NOMO-1 treated with DMSO at 0.1 percent for 48 hours (cell line): ENCODE measurements around the gene KDM1A.
A peak's percentile ranks its signal among the peaks of the same experiment; 100 is the strongest.

ENCODE experiments used
- DNase-seq: peaks from one replicate; lab custom pipeline; 2025; ENCODE audit not compliant: unreplicated experiment; lab: John Stamatoyannopoulos, UW

KDM1A gene

DNA sequence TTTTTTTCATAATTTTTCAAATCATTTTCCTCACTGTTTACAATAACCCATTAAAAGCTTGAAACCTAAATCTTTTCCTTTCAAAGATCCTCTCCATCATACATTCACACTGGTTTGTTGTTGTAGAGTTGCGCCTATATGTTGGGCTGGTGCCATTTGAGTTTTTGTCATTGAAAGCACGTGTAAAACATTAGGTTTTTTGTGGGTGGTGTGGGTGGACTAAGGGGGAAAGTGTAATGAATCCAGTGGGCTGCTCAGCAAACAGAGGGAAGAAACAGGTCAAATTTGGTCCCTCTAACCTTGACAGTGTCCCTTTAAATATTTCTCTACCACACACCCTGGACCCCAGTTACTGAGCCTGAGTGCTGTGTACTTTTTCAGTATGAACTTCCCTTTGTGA, 46.8 kb downstream of the KDM1A start:
- DNase-seq = no peak

DNA sequence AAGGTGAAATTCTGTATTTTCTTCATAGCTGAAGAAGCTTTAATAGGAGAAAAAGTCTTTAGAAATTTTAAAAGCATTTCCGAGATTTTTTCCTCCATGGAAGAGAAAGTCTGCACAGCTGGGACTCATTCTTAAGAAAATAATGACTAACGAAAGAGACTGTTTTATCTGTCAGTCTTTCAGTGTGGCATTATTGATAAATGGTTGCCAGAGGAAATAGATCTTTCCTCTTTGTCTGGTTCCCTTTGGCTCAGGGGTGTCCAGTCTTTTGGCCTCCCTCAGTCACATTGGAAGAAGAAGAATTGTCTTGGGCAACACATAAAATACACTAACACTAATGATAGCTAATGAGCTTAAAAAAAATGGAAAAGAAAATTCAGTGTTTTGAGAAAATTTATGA, 49.9 kb downstream of the KDM1A start:
- no peak for DNase-seq

DNA sequence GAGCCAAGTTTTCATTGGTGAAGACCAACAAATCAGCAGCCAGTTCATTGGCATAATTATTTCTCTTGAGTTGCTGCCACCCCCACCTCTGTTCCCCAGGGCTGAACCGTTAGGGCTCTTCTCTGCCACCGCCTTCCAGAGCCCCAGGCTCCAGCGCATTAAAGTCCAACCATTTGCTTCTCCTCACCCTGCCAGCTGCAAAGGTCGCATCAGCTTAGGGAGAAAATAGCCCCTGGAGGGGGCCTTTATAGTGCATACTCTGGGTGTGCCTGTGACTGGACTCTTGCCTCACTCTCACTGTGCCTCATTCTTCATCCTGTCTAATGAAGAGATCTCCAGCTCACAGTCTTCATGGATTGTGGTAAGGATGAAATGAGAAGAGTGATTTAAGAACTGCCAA, 50.4 kb downstream of the KDM1A start:
- DNase-seq = no peak

DNA sequence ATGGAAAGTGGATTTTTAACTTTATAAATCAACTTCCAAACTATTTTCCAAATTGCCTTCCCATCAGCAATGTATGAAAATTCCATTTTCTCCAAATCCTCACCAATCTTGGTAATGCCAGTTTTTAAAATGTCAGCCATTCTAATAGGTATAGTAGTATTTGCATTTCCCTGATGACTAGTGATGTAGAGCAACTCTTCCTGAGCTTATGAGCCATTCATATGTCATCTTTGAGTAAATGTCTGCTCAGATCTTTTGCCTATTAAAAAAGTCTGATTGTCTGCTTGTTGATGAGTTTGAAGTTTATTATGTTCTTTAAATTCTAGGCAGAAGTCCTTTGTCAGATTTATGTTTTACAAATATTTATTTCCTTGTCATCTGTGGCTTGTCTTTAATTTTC, 54.7 kb downstream of the KDM1A start:
- DNase-seq = no peak

DNA sequence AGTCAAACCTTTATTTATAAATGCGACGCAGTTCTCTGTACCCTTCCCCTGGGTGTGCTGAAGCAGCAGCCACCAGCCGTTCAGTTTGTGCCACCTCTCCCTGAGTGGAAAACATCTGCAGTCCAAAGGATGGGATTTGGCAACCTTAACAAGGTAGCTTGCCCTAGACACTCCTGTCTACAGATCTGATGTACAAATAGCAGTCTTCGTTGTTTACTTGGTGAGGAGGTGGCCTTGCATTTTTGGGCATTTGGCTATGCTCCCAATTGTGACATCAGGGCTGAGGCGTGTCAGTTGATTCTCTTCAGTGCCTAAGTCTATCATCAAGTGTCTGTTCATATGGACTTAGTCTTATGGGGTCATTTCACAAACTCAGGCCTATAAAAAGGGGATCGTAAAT, 59.8 kb downstream of the KDM1A start:
- no peak for DNase-seq

DNA sequence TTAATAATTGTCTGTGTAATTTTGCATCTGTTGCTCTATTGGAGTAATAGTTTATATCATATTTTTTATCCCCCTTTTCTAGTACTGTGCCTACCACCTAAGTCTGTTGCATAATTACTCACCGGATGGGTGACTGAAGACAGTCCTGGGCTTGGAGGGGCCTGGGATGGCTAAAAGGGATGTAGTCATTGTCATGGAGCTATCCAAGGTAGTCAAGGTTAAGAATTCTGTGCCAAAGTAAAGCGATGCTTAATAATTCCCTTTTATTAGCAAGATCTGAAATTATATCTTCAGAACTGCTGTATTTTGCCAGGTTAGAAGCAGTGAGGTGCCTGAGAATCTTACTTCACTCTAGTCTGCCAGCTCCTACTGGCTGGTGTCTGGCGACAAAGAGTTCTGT, 61.6 kb downstream of the KDM1A start:
- DNase-seq = no peak

DNA sequence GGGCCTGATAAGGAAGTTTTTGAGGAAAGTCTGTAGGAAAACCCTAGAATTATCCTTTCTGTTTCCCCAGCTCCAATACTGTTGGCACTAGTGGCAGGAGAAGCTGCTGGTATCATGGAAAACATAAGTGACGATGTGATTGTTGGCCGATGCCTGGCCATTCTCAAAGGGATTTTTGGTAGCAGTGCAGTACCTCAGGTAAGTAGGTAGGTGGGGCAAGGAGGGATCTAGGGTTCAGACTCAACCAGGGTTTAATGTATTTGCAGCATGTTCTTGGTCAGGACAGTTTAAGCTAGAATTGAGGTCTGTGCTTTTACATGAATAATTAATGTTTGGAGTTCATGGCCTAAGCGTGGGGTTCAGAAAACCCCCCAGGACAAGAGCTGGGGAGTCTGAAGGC, 62.1 kb downstream of the KDM1A start:
- DNase-seq = no peak

DNA sequence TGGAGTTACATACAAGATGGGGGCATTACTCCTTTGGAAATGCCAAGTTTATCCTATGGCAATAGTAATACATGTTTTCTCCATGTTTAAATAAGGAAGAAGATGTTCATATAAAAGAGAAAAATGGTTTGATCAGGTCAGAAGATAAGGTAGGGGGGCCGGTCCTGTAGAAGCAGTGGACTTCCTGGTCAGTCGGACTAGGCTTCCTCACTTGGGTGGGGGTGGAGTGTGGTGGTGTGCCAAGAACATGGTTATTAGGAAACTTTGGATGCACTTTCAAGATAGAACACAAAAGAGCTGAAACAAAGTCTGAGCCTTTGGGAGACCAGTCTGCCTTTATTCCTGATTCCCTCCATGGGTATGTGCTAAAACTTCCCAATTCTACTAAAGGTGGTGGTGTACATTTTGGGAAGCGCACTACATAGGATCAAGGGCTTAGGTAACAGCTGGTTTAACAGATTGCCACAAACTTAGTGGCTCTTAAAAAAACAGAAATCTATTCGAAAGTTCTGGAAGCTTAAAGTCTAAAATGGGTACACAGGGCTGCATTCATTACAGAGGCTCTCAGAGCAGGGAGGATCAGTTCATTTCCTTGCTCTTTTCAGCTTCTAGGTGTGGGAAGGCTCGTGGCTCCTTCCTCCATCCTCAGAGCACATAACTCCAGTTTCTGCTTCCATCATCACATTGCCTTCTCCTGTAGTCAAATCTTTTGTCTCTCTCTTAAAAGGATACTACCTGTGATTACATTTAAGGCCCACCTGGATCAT, 64.6 kb downstream of the KDM1A start:
- DNase-seq = no peak

DNA sequence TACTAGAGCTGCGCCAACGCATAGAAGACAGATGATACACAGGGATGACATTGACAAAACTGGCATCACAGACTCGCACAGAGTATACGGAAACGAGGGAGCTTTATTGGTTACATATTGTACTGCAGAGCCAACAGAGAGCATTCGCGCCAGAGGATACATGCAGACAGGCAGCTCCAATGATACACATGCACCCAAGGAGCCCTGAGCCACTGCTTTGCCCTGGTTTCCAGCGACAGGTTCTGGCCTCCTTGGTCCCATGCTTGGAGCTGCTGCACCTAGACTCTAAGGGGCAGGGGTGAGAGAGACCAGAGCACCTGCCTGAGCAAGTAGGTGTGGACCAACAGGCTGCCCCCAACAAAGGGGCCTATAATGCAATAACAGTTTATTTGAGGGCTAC, 65.6 kb downstream of the KDM1A start:
- DNase-seq = no peak

DNA sequence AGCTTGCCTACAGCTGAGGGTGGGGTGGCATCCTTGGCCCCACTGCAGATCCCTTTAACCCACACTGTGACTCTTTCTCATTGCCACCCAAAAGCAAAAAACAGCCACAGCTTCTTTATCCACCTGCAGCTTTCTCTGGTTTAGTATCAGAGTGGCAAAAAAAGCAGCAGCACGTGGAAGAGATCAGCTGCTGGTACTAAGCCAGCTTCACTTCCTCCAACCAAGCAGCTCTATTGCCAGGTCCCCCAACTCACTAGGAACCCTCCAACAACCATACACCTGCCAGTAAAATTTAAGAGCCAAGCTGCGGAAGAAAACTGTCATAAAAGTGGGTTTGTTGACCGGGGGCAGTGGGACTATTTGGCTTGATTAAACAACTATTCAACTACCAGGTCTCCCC, 66.4 kb downstream of the KDM1A start:
- DNase-seq = no peak

DNA sequence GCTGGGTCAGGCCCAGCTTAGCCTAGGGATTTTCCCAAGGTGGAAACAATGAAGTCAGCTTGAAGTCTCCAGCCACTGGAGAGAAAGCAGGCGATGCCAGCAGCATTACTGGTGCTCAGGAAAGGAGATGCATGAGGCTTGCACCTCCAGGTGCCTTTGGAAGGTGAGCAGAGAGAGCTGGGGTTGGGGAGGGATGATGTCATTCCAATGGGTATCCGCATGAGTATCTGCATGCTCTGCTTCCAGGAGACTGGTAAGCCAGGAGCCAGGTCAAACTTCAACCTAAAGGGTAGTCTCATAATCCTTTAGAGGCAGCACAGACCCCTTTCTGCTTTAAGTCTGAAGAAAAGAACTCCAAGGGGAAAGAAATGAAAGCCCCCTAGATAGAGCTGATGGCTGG, 68.8 kb downstream of the KDM1A start:
- DNase-seq = no peak

DNA sequence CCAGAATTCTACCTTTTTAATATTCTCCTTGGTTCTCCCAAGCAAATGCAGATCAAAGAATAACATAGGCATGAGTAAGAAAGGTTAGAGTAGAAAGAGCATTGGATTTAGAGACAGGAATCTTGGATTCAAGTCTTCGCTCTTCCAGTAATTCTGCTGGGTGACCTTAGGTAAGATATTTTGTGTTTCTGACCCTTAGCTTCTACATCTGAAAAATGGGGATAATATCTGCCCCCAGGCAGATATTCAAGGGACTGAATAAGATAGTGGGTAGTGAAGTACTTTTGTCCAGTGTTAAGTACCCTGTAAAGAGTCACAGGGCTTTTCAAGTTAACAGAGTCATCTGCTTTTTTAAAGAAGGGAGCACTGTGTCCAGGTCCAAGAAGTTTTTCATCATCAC, 70.8 kb downstream of the KDM1A start:
- DNase-seq = no peak

DNA sequence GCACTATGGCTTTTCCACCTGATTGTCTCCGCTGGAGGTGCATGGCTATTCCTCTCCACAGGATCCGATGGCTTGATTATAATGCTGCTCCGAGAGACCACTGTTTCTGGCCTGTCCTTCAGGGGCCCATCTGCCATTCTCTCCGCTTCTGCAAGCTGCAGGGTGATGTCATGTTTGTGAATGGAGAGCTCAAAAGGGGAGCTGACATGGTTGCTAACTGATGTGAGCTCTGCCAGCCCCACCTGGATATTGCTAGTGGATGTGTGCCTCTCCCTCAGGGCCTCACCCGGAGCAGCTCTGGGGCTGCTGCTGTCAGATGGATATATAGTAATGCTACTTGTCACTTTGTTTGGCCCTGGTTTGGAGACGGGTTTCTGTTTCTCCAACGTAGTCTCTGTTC, 72.3 kb downstream of the KDM1A start:
- DNase-seq = no peak

DNA sequence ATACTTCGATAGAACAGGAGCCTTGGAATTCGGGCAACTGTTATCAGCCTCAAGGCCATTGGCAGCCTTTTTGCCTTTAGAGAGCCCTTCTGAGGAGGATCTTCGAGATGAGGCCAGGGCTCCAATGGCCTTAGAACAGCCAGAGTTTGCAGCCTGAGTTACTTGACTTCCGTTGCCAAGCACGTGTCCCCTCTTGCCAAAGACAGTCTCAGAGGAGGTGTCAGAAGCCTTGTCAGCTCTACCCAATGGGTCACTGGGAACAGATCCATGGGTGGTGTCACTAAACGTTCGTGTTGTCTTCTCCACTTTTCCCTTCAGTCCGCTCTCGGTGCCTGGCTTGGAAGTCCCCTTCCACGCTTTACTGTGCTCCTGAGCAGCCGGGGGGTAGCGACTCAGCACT, 73.2 kb downstream of the KDM1A start:
- no peak for DNase-seq

DNA sequence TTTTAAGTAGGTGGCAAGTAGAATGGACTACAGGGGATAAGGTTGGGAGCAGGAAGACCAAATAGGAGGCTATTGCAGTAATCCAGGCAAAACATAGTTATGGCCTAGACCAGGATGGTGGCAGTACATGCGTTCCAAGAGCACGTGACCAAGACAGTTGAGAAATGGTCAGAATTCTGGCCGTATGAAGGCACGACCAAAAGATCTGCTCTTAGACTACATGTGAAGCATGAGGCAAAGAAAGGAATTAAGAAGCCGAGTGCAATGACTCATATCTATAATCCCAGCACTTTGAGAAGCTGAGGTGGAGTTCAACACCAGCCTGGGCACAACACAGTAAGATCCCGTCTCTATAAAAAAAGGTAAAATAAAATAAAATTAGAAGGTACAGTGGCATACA, 78.0 kb downstream of the KDM1A start:
- no peak for DNase-seq

DNA sequence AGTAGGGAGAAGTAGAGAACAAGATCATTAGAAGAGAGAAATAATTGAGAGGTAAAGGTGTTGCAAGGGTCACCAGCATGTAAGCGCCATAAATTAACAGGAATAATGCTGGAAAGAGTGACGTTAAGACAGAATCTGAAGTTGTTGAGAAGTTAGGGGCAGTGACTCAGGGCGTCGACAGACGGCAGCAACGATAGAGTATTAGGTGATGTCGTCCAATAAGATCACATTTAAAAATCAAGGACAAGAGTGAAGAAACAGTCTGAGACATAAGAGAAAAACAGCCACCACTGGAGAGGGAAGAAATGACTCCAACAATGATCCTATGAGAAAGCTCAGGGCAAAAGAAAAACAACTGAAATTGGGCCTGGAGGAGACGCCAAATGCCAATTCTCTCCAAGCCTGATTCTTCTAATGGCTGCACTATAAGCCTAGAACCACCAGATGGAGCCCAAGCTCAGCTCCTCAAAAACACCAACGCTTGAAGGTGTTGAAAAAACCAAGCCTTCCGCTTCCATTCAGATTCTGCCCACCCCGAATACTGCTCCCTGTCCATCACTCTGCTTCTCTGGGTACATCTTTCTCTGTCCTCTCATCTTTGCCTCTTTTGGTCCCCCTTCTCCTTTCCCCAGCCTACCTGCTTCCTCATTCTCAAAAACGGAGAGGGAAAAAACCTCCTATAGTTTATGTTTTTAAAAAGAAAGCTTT, 79.3 kb downstream of the KDM1A start:
- peak; percentile 55 for DNase-seq

DNA sequence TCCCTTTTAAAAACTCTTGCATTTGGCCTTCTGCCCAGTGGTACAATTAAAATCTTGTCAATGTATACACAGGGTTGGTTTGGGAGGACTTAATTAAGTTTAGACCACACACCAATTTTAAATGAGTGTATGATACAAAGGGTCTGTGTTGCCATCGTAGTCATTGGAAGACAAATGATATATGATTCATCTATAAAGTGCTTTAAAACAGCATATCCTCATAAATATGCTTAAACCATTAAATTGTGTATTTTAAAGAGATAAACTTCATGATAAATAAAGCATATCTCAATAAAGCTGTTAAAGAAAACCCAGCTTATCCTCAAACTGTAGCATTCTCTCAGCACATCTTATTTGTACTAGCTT, 79.9 kb downstream of the KDM1A start:
- DNase-seq = no peak

DNA sequence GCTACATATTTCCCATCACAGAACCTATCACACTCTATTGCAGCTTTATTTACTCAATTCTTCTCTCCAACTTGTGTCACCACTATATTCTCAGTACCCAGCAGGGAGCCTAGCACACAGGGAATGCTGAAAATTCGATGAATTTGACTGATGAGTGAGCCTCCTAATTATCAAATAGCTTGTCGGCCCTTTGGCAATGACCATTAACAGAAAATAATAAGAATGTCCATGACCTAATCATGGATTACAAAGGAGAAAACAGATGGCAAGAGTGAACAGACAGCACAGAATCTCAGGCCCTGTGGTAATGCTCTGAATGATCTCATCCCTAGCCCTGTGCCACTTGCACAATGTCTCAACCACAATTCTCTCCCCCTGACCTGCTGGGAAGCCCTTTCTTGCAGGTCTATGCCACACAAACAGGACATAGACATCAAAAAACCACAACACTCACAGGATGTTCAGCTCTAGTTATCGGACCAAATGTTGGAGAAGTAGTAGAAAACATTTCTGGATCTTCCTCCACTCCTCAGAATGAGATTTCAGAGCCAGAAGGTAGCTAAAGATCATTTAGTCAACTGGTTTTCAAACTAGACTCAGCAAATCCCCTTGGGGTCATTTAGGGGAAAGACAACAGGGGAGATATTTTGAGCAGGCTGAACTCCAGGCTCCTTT, 80.9 kb downstream of the KDM1A start:
- peak; percentile 89 for DNase-seq

DNA sequence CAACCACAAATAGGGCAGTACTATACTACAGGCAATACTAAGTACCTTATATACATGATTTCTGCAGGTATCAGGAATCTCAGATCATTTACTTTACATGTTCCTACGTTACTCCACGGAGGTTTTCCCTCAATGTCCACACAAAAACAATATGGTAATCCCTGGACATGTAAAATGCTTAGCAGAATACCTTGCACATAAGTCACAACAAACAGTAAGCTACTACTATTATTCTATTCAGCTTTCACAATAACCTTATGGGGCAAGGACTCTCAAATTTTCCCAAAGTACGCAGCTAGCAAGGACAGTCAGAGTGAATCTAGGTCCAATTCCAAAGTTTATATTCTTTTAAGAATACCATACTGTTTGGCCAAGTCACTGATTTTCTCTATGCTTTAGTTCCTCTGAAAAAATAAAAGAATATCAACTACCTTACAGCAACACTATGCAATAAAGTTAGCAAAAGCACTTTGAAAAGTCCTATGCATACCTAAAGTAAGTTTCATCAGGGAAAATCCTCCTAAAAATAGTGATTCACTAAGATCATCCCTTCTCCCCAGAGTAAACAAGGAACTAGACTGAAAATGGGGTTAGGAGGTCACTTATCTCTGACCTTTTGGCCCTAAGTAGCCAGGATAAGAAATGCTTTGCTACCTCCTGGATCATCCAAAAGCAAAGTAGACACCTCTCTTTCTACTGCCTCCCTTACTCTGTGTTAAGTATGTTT, 82.0 kb downstream of the KDM1A start:
- DNase-seq = no peak

DNA sequence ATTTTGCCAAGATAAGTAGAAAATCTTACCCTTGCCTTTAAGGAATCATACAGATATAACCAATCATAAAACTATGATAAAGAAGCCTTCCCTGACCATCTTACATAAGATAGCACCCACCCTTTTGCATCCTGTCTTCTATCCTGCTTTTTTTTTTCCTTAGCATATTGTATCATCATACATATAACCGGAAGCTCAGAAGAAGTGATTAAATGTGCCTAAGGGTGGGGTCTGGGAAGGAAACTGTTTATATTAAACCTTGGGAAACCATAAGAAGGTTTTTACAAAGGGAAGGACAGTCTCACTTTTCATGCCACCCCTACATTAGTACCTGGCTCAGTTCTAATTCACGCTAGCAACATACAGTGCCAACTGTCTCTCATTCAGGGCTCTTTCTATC, 82.6 kb downstream of the KDM1A start:
- DNase-seq = no peak

DNA sequence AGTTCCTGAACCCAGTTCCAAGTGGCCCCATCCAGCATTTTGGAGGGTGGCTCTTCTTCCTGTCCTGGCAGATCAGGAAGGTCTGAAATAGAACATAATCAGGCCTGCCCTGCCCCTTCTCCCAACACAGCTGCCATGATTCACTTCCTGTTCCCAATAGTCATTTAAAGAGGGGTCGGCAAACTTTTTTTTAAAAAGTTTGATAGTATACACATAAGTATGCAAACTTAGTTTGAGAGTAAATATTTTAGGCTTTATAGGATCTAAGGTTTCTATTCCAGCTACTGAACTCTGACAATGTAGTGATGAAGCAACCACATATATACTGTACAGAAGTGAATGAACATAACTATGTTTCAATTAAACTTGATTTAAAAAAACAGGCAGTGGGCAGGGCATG, 83.0 kb downstream of the KDM1A start:
- DNase-seq = no peak
